Measurements from ENCODE around the gene DDX25. TPM values are rescaled to one million over a fixed set of nuclear protein-coding genes. Genes with fewer than 3 reads are reported as not detected.
A peak's percentile ranks its signal among the peaks of the same experiment; 100 is the strongest.

The DDX25 gene
- total and polyA plus RNA-seq, 12 donors: 0.01 TPM; not detected in 11

GRCh38 chr11:125976156-125976555 lies 71.8 kb downstream of the DDX25 start:
- intact Hi-C loops (cut with DNase I): no loop called here
- Histone ChIP-seq H3K4me1 (peaks cover 0 to 9% (median 0%) of the 10 kb centered on the region in 9 donors), H3K27ac (no peak overlapping the region), H3K4me3 (no peak overlapping the region), H3K36me3 (peaks cover 0 to 5% (median 0%) of the 10 kb centered on the region in 9 donors), H3K9me3 (no peaks in the 10 kb centered on the region), H3K27me3 (no peaks in the 10 kb centered on the region)
- no peak for TF ChIP-seq CTCF (IDR thresholded peaks at IDR 0.05)
- DNase-seq (no peak), ATAC-seq (no peak)

GRCh38 chr11:125977333-125977732 lies 73.0 kb downstream of the DDX25 start:
- no peak for TF ChIP-seq CTCF (IDR thresholded peaks at IDR 0.05)
- Histone ChIP-seq H3K36me3 (peaks cover 0 to 5% (median 0%) of the 10 kb centered on the region in 9 donors), H3K4me1 (peaks cover 0 to 3% (median 0%) of the 10 kb centered on the region in 9 donors), H3K4me3 (no peak overlapping the region), H3K9me3 (no peaks in the 10 kb centered on the region), H3K27ac (no peak overlapping the region), H3K27me3 (no peaks in the 10 kb centered on the region)
- no peak for ATAC-seq
- WGBS, 2 donors: 92 to 94% methylated on average over 3 of the region's 3 CpGs
- no peak for DNase-seq
- intact Hi-C loops (cut with DNase I): no loop called here

GRCh38 chr11:125978181-125978716 lies 73.9 kb downstream of the DDX25 start:
- ATAC-seq: peak in 1 of 8 donors; percentile 19
- Histone ChIP-seq H3K27me3 (no peaks in the 10 kb centered on the region), H3K36me3 (peaks cover 0 to 10% (median 0%) of the 10 kb centered on the region in 9 donors), H3K4me1 (peaks cover 0 to 3% (median 0%) of the 10 kb centered on the region in 9 donors), H3K9me3 (no peaks in the 10 kb centered on the region), H3K27ac (no peak overlapping the region), H3K4me3 (no peak overlapping the region)
- DNase-seq: no peak
- TF ChIP-seq CTCF (IDR thresholded peaks at IDR 0.05): no peak
- intact Hi-C loops (cut with DNase I): no loop called here
- 71 to 78% methylated on average over 6 of the region's 6 CpGs for WGBS, 2 donors

Other genes with a start within 250 kb of the DDX25 start
- not detected for gene ACRV1, start 223.7 kb upstream of the DDX25 start, total RNA-seq
- gene ACRV1, start 223.7 kb upstream of the DDX25 start, polyA plus RNA-seq: not detected
- not detected for gene PATE1, start 158.2 kb upstream of the DDX25 start, total RNA-seq
- not detected for gene PATE1, start 158.2 kb upstream of the DDX25 start, polyA plus RNA-seq
- gene PATE2, start 125.7 kb upstream of the DDX25 start, total RNA-seq: not detected
- not detected for gene PATE2, start 125.7 kb upstream of the DDX25 start, polyA plus RNA-seq
- gene PATE3, start 116.4 kb upstream of the DDX25 start, total RNA-seq: not detected
- not detected for gene PATE3, start 116.4 kb upstream of the DDX25 start, polyA plus RNA-seq
- gene PATE4, start 71.2 kb upstream of the DDX25 start, total RNA-seq: not detected
- gene PATE4, start 71.2 kb upstream of the DDX25 start, polyA plus RNA-seq: not detected
- 1 to 10 TPM; 2.0 to 6.4 (median 3.8) TPM for gene HYLS1, start 16.8 kb upstream of the DDX25 start, total RNA-seq
- gene HYLS1, start 16.8 kb upstream of the DDX25 start, polyA plus RNA-seq: 1 to 10 TPM; 2.5 to 3.1 TPM
- 10 to 100 TPM in 1 of 10 donors, 1 to 10 TPM in 9; 4.9 to 12.4 (median 7.7) TPM for gene PUS3, start 1.3 kb upstream of the DDX25 start, total RNA-seq
- 1 to 10 TPM; 7.2 to 8.0 TPM for gene PUS3, start 1.3 kb upstream of the DDX25 start, polyA plus RNA-seq
- under 1 TPM in 1 of 10 donors, not detected in 9; 0.38 TPM for gene VSIG10L2, start 41.5 kb downstream of the DDX25 start, total RNA-seq
- under 1 TPM; 0.15 to 0.35 TPM for gene VSIG10L2, start 41.5 kb downstream of the DDX25 start, polyA plus RNA-seq
- 10 to 100 TPM in 2 of 10 donors, 1 to 10 TPM in 8; 5.4 to 17.1 (median 9.3) TPM for gene CDON, start 158.4 kb downstream of the DDX25 start, total RNA-seq
- 1 to 10 TPM; 1.4 to 2.4 TPM for gene CDON, start 158.4 kb downstream of the DDX25 start, polyA plus RNA-seq

Measured in heart right ventricle (tissue), 16 donors.